Hematopoietic multipotent progenitor cell treated with erythropoietin and hydrocortisone succinate and interleukin-3 and kit ligand, for 17 days (in vitro differentiated cells): ENCODE data around the gene AGPS.
"Not testable (repeated sequence)": the region's sequence is repeated elsewhere in the genome, so short reads cannot be mapped to it uniquely, and the experiment has no call there.

Experiments used
- DNase-seq: peaks from one replicate; pipeline ENCODE4 v3.0.0-alpha.2; 2015; ENCODE audit warnings: low spot score

Gene AGPS

GRCh38 chr2:177392373-177393202 lies at the start of gene AGPS:
Gene AGPS (plus strand): TSS chr2:177392773. CDS start chr2:177392790, 17 bp downstream.
- DNase-seq: peak; percentile 60

- no peak for DNase-seq
These were observed 48.8 kb upstream of the AGPS start for GRCh38 chr2:177343773-177344172.

GRCh38 chr2:177344316-177344715 lies 48.3 kb upstream of the AGPS start:
- DNase-seq: no peak

- DNase-seq: no peak
These were observed 46.4 kb upstream of the AGPS start for GRCh38 chr2:177346192-177346591.

GRCh38 chr2:177347570-177347969 lies 45.0 kb upstream of the AGPS start:
- DNase-seq: no peak

DNA sequence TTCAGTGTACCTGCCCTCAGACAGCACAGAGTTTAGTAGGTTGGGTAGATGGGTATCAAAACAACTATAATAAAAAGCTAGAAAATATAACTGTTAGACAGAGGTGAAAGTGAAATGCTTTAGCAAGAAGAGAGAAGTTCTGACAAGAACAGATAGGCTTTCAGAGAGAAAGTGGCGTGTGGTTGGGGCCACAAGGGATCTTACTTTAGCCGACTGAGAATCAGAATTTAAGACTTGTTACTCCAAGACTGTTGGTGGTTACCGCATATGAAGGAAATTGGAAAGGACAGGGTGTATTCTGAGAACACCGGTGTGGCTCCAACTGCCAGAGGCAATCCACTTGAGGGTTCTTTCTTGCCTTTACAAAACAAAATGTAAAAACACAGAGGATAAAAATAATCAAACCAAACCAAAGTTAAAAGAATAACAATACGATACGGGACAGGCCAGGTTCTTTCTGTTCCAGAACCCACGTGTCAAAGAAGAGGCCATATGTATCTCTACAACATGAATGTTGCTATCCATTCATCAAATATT lies 44.4 kb upstream of the AGPS start:
- no peak for DNase-seq

GRCh38 chr2:177348733-177349693 lies 43.6 kb upstream of the AGPS start:
- no peak for DNase-seq

GRCh38 chr2:177350624-177351023 lies 41.9 kb upstream of the AGPS start:
- DNase-seq: not testable (repeated sequence)

GRCh38 chr2:177351121-177351520 lies 41.5 kb upstream of the AGPS start:
- DNase-seq: not testable (repeated sequence)

DNA sequence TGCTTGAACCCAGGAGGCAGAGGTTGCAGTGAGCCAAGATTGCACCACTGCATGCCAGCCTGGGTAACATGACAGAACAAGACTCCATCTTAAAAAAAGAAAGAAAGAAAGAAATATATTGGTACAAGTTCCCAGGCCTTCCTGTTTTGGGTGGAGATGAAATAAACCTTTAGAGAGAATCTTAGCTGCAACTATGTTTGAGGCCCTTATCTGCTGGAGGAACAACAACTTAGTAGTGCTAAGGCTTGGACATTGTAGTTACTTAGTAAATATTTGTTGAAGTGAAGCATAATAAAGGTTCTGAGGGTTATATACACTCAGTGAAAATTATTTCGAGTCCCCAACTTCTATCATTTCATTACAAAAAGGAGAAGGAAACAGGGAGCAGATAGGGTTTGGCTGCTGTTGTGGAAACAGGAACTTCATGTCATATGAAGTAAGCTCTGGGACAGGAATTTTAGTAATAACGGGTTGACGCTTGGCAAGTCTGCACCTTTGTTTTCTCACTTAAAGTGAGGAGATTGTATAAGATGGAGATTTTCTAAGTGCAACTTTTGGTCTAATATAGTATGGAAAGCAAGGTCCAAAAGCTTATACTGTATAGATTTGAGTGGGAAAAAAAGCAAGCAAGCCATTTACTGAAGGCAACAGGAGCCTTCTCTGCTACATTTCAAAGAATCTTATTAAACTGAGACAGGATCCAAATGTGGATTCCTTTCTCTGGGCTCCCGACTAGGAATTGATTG lies 40.0 kb upstream of the AGPS start:
- no peak for DNase-seq

DNA sequence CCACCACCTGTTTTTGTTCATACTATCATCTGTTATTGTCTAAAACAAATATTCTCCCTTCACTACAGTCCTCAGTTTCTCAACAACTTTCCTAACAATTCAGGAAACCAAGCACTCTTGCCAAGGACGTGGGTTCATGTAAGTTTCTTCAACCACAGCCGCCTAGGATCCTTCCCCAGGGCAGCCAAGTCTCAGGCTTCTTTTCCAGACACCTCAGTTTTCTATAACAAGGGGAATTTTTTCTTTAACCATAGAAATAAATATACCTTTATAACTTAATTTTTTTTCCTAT lies 39.4 kb upstream of the AGPS start:
- no peak for DNase-seq

DNA sequence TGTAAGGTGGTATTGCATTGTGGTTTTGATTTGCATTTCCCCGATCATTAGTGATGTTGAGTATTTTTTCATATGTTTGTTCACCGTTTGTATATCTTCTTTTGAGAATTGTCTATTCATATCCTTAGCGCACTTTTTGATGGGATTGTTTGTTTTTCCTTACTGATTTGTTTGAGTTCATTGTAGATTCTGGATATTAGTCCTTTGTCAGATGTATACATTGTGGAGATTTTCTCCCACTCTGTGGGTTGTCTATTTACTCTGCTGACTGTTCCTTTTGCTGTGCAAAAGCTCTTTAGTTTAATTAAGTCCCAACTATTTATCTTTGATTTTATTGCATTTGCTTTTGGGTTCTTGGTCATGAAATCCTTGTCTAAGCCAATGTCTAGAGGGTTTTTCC lies 38.0 kb upstream of the AGPS start:
- not testable (repeated sequence) for DNase-seq

DNA sequence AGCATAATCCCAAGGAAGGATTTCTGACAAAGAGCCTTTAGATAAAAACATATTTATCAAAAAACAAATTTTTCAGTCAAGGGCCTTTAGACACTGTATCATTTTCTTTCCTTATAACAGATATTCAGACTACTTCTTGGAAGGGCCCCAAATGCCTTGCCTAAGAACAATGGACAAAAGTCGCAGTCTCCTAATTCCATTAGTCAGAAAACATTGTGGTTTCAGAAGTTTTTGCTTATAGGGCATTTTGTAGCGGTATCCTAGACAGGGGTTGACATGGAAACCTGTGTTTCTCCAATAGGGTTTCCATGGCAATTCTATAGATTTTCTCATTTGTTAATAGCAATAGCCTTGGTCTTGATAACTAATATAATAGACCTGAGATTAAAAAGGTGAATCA lies 36.7 kb upstream of the AGPS start:
- DNase-seq: no peak

DNA sequence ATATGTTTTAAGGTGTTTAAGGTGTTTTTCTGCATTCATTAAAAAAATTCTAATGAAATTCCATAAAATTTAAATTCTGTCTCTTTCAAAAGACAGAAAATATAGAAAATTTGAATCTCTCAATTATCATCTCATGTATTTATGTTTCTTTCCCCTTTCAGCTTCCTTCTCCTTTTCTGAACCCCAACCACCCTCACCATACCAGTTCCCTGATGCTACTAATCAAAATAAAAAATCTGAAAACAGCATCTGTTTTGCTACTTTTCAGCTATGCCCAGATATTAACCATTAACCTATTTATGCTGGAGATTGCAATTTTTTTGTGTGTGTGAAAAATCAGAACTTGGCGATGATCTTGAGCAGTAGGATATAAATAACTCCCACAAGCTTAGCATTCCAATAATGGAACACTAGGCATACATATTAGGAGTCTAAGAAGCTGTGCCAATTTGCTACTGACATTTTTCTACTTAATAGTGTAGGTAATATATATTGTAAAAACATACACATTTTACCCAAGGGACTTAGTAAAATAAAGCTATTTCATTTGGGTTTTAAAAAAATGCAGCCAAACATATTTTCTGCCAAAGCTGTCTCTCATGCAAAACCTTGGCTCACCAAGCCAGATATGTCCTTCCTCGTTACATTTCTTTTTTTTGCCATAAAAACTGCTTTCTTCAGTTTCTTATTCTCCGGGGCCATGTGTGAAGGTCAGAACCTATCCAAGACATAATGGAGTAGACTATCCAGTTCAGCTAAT lies 32.6 kb upstream of the AGPS start:
- no peak for DNase-seq

DNA sequence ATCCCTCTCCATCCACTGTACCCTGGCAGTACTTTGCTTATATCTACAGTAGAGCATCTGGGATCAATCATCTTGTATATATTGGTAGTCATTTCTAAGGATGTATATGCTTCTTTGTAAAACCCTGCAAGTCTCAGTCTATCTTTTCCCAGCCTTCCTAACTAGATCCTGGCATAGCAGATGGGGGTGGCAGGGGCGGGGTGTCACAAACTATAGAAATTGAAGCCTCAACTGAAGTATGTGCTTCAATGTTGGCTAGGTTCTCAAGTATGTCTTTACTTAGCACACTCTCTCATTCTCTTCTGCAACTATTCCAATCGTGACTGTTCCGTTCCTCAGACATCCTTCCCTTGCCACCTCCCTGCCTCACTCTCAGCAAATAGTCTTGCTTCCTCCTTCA lies 30.1 kb upstream of the AGPS start:
- DNase-seq: no peak

GRCh38 chr2:177363332-177363731 lies 29.2 kb upstream of the AGPS start:
- no peak for DNase-seq

DNA sequence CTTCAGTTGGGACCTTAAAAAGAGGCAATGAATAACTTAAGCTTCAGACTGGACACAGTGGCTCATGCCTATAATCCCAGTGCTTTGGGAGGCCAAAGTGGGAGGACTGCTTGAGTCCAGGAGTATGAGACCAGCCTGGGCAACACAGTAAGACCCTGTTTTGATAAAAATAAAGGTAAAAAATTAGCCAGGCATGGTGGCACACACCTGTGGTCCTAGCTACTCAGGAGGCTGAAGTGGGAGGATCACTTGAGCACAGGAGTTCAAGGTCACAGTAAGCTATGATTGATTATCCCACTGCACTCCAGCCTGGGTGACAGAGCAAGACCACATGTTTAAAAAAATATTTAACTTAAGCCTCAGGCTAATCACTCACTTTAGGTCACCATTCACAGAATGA lies 26.8 kb upstream of the AGPS start:
- not testable (repeated sequence) for DNase-seq

GRCh38 chr2:177368023-177368422 lies 24.6 kb upstream of the AGPS start:
- DNase-seq: not testable (repeated sequence)

GRCh38 chr2:177379354-177379753 lies 13.2 kb upstream of the AGPS start:
- no peak for DNase-seq

DNA sequence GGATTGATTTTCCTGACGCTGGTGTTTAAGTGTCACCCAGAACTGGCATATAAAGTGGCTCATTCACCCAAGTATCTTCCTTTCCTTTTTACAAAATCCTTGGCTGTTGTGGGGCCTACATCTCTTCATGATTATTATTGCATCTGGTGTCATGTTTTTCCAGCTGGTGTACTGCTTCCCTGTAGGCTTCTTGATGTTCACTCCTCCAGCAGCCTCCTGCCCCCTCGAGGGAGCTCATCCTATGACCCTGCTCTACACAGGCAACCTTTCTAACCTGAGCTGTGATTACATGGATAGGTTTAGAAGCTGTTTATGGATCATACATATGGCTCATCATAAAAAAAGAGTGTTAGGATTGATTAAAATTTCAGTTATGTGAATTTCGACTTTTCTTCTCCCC lies 12.4 kb upstream of the AGPS start:
- no peak for DNase-seq

DNA sequence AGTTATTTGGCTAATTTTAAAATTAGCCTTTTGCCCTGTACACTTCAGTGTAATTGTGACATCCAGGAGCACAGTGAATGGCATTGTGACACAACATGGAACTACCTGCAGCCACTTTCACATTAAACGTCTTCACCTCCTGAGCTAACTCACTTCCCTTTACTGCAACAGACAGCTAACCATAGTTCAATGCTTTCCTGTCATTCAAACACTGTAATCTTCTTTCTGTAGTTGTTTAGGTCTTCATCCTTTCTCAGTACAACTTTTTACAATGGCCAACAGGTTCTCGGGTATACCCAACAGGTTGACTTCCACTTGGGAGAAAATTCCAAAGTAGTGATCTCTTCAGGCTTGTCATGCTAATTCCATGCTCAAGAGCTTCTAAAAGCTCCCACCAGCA lies 8.6 kb upstream of the AGPS start:
- DNase-seq: no peak
